ENCODE data around the gene PES1.
"Not testable (repeated sequence)": the region's sequence is repeated elsewhere in the genome, so short reads cannot be mapped to it uniquely, and the experiment has no call there.

Gene PES1

DNA sequence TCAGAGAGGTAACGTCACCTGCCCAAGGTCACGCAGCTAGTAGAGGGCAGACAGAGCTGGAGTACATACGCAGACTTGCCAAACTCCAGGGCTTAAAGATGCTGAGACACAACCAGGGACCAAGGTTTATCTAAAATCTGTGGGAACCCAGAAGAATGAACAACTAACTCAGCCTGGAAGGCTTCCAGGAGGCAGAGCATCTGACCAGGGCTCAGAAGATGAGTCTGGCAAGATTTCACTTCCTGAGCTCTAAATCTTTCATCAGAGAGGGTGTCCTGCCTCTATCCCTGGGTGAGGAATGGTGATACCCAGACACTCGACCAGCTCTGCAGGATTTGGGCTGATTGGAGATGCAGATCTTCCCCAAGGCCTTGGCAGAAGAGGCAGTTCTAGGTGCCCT lies 26.4 kb downstream of the PES1 start:
- H3K4me1 ChIP-seq (ENCODE audit: control insufficient read depth, insufficient read depth, low read length), result no peaks in the 10 kb centered on the region
- H3K9me3 ChIP-seq (ENCODE audit: control insufficient read depth in 2 of 2, low read length in 2 of 2), result no peaks in the 10 kb centered on the region
- no peak overlapping the region for H3K27ac ChIP-seq (ENCODE audit: low read length)
- no peaks in the 10 kb centered on the region for H3K36me3 ChIP-seq (ENCODE audit: control insufficient read depth in 2 of 2, insufficient read depth in 2 of 2, low read length in 2 of 2)
- no peak overlapping the region for H3K4me3 ChIP-seq (ENCODE audit: low read length in 2 of 2)
- H3K9ac ChIP-seq (ENCODE audit: low read length in 2 of 2), result no peak overlapping the region
- H3K27me3 ChIP-seq (ENCODE audit: control insufficient read depth in 1 of 2, insufficient read depth in 2 of 2, low read length in 2 of 2), result peaks cover 0 to 13% of the 10 kb centered on the region in 2 donors

DNA sequence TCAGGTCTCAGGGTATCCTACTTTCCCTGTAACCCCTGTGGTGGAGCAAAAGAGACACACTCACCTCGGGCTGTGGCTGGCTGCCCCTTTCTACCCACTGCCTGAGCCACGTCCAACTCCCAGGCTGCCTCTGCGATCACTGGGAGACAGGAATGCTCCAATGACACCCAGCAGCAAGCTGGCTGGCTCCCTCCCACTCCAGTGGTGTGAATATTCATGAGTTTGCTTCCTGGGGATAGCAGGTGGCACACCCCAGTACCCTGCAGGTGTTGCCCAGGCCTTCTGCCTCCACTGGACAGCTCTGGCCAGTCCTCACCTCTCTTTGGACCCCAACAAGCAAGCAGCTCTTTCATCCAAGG lies 27.0 kb downstream of the PES1 start:
- Histone ChIP-seq H3K27me3 (ENCODE audit: control insufficient read depth in 1 of 2, insufficient read depth in 2 of 2, low read length in 2 of 2) (peaks cover 0 to 10% of the 10 kb centered on the region in 2 donors), H3K4me1 (ENCODE audit: control insufficient read depth, insufficient read depth, low read length) (no peaks in the 10 kb centered on the region), H3K27ac (ENCODE audit: low read length) (no peak overlapping the region), H3K4me3 (ENCODE audit: low read length in 2 of 2) (no peak overlapping the region), H3K9ac (ENCODE audit: low read length in 2 of 2) (no peak overlapping the region), H3K36me3 (ENCODE audit: control insufficient read depth in 2 of 2, insufficient read depth in 2 of 2, low read length in 2 of 2) (no peaks in the 10 kb centered on the region), H3K9me3 (ENCODE audit: control insufficient read depth in 2 of 2, low read length in 2 of 2) (no peaks in the 10 kb centered on the region)

GRCh38 chr22:30564045-30564760 lies 27.5 kb downstream of the PES1 start:
- peaks cover 0 to 10% of the 10 kb centered on the region in 2 donors for H3K27me3 ChIP-seq (ENCODE audit: control insufficient read depth in 1 of 2, insufficient read depth in 2 of 2, low read length in 2 of 2)
- no peaks in the 10 kb centered on the region for H3K36me3 ChIP-seq (ENCODE audit: control insufficient read depth in 2 of 2, insufficient read depth in 2 of 2, low read length in 2 of 2)
- H3K9me3 ChIP-seq (ENCODE audit: control insufficient read depth in 2 of 2, low read length in 2 of 2), result no peaks in the 10 kb centered on the region
- H3K4me1 ChIP-seq (ENCODE audit: control insufficient read depth, insufficient read depth, low read length), result no peaks in the 10 kb centered on the region
- no peak overlapping the region for H3K4me3 ChIP-seq (ENCODE audit: low read length in 2 of 2)
- H3K9ac ChIP-seq (ENCODE audit: low read length in 2 of 2), result no peak overlapping the region
- H3K27ac ChIP-seq (ENCODE audit: low read length), result no peak overlapping the region

DNA sequence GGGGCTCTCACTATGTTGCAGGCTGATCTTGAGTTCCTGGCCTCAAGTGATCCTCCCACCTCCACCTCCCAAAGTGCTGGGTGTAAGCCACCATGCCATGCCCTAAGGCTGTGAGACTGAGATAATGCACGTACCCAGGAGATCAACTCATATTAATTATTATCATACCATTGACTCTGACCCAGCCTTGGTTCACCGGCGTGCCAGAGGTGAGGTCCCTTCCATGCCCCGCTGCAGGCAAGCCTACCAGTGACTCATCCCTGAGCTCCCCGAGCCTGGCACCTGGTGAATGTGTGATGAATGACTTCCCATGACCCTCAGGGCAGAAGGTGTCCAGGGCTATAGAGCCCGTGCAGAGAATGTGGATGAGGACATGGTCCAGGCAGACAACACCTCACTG lies 29.3 kb downstream of the PES1 start:
- H3K4me1 ChIP-seq (ENCODE audit: control insufficient read depth, insufficient read depth, low read length), result no peaks in the 10 kb centered on the region
- no peak overlapping the region for H3K4me3 ChIP-seq (ENCODE audit: low read length in 2 of 2)
- peaks cover 0 to 8% of the 10 kb centered on the region in 2 donors for H3K27me3 ChIP-seq (ENCODE audit: control insufficient read depth in 1 of 2, insufficient read depth in 2 of 2, low read length in 2 of 2)
- H3K9ac ChIP-seq (ENCODE audit: low read length in 2 of 2), result no peak overlapping the region
- H3K27ac ChIP-seq (ENCODE audit: low read length), result no peak overlapping the region
- H3K36me3 ChIP-seq (ENCODE audit: control insufficient read depth in 2 of 2, insufficient read depth in 2 of 2, low read length in 2 of 2), result no peaks in the 10 kb centered on the region
- H3K9me3 ChIP-seq (ENCODE audit: control insufficient read depth in 2 of 2, low read length in 2 of 2), result no peaks in the 10 kb centered on the region

GRCh38 chr22:30561402-30562189 lies 30.1 kb downstream of the PES1 start:
- Histone ChIP-seq H3K27me3 (ENCODE audit: control insufficient read depth in 1 of 2, insufficient read depth in 2 of 2, low read length in 2 of 2) (peaks cover 0 to 8% of the 10 kb centered on the region in 2 donors), H3K27ac (ENCODE audit: low read length) (no peak overlapping the region), H3K36me3 (ENCODE audit: control insufficient read depth in 2 of 2, insufficient read depth in 2 of 2, low read length in 2 of 2) (no peaks in the 10 kb centered on the region), H3K4me1 (ENCODE audit: control insufficient read depth, insufficient read depth, low read length) (no peaks in the 10 kb centered on the region), H3K9me3 (ENCODE audit: control insufficient read depth in 2 of 2, low read length in 2 of 2) (no peaks in the 10 kb centered on the region), H3K4me3 (ENCODE audit: low read length in 2 of 2) (no peak overlapping the region), H3K9ac (ENCODE audit: low read length in 2 of 2) (no peak overlapping the region)

DNA sequence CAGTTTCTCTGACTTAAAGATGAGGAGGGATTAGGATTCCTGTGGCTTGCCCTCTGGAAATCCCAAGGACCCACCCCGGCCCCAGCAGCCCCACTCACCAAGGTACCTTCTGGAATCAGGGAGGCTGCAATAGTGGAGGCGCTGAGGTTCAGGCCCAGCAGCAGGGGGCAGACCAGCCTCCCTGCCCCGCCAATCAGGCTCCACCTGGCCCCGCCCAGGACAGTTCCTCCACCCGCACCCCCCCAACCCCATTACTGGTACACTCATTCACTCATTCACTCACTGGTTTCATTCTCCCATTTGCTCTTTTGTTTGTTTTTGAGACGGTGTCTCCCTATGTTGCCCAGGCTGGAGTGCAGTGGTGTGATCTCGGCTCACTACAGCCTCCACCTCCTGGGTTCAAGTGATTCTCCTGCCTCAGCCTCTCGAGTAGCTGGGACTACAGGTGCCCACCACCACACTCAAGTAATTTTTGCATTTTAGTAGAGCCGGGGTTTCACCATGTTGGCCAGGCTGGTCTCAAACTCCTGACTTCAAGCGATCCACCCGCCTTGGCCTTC lies 31.0 kb downstream of the PES1 start:
- H3K4me3 ChIP-seq (ENCODE audit: low read length in 2 of 2); H3K9ac ChIP-seq (ENCODE audit: low read length in 2 of 2); H3K27ac ChIP-seq (ENCODE audit: low read length); H3K27me3 ChIP-seq (ENCODE audit: control insufficient read depth in 1 of 2, insufficient read depth in 2 of 2, low read length in 2 of 2); H3K36me3 ChIP-seq (ENCODE audit: control insufficient read depth in 2 of 2, insufficient read depth in 2 of 2, low read length in 2 of 2); H3K4me1 ChIP-seq (ENCODE audit: control insufficient read depth, insufficient read depth, low read length); H3K9me3 ChIP-seq (ENCODE audit: control insufficient read depth in 2 of 2, low read length in 2 of 2): not testable (repeated sequence)

DNA sequence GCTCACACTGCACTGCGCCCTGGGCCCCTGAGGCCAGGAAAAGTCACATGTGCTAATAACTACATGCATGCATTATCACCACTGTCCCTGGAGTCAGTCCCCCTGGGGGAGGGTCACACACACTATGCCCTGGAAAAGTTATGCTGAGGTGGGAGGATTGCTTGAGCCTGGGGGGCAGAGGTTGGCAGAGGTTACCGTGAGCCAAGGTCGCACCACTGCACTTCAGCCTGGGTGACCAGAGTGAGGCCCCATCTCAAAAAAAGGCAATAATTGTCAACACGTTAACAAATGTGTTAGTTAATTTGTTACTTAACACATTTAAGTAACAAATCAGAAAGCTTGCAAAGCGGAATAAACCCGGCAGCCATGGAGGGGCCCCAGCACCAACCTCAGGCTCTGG lies 31.8 kb downstream of the PES1 start:
- no peak overlapping the region for H3K27ac ChIP-seq (ENCODE audit: low read length)

DNA sequence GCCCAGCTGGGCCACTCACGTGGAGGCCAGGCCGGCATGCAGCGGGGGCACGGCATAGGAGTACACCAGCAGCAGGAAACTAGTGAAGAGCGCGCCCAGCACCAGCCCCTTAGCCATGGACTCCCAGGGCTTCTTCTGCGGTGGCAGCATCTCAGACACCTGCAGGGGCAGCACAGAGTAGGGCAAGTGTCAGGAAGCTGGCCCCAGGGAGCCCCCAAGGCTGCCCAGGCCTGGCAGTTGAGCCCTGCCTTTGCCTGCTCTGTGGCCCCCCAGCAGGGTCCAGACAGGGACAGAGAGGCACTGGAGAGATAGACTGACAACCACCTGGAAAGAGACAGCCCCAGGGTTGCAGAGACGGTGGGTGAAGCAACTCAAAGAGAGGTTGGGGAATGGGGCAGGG lies 34.5 kb downstream of the PES1 start:
- Histone ChIP-seq H3K4me3 (ENCODE audit: low read length in 2 of 2) (no peak overlapping the region), H3K27ac (ENCODE audit: low read length) (no peak overlapping the region), H3K9me3 (ENCODE audit: control insufficient read depth in 2 of 2, low read length in 2 of 2) (no peaks in the 10 kb centered on the region), H3K27me3 (ENCODE audit: control insufficient read depth in 1 of 2, insufficient read depth in 2 of 2, low read length in 2 of 2) (peaks cover 0 to 4% of the 10 kb centered on the region in 2 donors), H3K36me3 (ENCODE audit: control insufficient read depth in 2 of 2, insufficient read depth in 2 of 2, low read length in 2 of 2) (no peaks in the 10 kb centered on the region), H3K4me1 (ENCODE audit: control insufficient read depth, insufficient read depth, low read length) (no peaks in the 10 kb centered on the region), H3K9ac (ENCODE audit: low read length in 2 of 2) (no peak overlapping the region)

More for the DNA sequence above, 31.8 kb downstream of the PES1 start:
- Histone ChIP-seq H3K9me3 (ENCODE audit: control insufficient read depth in 2 of 2, low read length in 2 of 2) (no peaks in the 10 kb centered on the region), H3K36me3 (ENCODE audit: control insufficient read depth in 2 of 2, insufficient read depth in 2 of 2, low read length in 2 of 2) (no peaks in the 10 kb centered on the region), H3K27me3 (ENCODE audit: control insufficient read depth in 1 of 2, insufficient read depth in 2 of 2, low read length in 2 of 2) (peaks cover 0 to 4% of the 10 kb centered on the region in 2 donors), H3K9ac (ENCODE audit: low read length in 2 of 2) (no peak overlapping the region), H3K4me3 (ENCODE audit: low read length in 2 of 2) (no peak overlapping the region), H3K4me1 (ENCODE audit: control insufficient read depth, insufficient read depth, low read length) (no peaks in the 10 kb centered on the region)

DNA sequence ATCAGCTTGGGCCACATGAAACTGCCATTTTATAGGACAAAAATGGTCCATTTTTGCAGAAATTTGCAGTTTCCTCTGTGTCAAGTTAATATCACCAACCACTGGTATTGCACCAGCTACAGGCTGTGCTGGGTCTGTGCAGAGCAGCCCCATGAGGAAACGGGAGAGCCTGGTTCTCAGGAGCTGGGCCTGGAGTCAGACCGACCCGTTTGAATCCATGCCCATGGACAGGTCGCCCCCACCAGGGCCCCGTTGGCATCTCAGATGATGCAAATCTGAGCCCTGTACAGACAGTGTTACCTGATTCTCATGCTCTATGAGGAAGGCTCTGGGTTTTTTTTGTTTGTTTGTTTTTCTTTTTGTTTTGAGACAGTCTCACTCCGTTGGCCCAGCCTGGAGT lies 35.3 kb downstream of the PES1 start:
- Histone ChIP-seq H3K4me1 (ENCODE audit: control insufficient read depth, insufficient read depth, low read length) (no peaks in the 10 kb centered on the region), H3K27me3 (ENCODE audit: control insufficient read depth in 1 of 2, insufficient read depth in 2 of 2, low read length in 2 of 2) (no peaks in the 10 kb centered on the region), H3K4me3 (ENCODE audit: low read length in 2 of 2) (no peak overlapping the region), H3K9ac (ENCODE audit: low read length in 2 of 2) (no peak overlapping the region), H3K27ac (ENCODE audit: low read length) (no peak overlapping the region), H3K36me3 (ENCODE audit: control insufficient read depth in 2 of 2, insufficient read depth in 2 of 2, low read length in 2 of 2) (no peaks in the 10 kb centered on the region), H3K9me3 (ENCODE audit: control insufficient read depth in 2 of 2, low read length in 2 of 2) (no peaks in the 10 kb centered on the region)

DNA sequence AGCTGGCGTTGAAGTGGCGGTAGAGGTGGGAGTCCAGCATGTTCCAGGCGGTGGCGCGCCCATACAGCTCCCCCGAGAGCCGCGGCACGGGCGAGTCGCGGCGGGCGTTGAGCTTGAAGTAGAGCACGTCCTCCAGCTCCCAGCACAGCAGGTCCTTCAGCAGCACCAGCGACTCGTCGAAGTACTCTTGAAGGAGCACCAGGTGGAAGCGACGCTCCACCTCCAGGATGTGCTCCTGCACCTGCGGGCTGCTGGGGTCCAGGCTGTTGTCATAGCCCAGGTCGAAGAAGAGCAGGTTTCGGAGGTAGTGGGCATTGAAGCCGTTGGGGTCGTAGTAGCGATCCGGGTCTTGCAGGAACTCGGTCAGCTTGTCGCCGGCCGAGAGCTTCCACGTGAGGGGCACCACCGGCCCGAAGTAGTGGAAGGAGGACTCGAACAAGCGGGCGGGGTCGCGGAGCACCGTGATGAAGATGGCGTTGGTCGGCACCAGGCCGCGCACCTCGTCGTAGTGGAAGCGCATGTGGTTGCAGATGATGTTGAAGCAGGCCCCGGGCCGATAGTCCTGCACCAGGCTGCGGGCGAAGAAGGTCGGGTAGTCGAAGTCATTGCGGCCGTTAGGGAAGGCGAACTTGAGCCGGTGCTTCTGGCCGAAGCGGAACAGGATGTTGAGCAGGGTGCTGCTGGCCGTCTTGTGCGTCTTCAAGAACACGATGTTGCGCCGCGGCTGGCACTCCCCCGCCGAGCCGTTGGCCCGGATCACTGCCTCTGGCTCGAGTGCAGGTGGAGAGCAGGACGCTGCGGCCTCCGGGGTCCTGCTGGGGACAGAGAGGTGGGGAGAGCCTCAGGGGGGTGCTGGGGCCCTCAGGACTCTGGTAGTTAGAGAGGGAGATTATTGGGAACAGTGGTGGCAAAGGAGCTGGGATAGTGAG lies 36.2 kb downstream of the PES1 start:
- Histone ChIP-seq H3K36me3 (ENCODE audit: control insufficient read depth in 2 of 2, insufficient read depth in 2 of 2, low read length in 2 of 2) (no peaks in the 10 kb centered on the region), H3K4me3 (ENCODE audit: low read length in 2 of 2) (no peak overlapping the region), H3K4me1 (ENCODE audit: control insufficient read depth, insufficient read depth, low read length) (no peaks in the 10 kb centered on the region), H3K9me3 (ENCODE audit: control insufficient read depth in 2 of 2, low read length in 2 of 2) (no peaks in the 10 kb centered on the region), H3K27me3 (ENCODE audit: control insufficient read depth in 1 of 2, insufficient read depth in 2 of 2, low read length in 2 of 2) (peaks cover 0 to 2% of the 10 kb centered on the region in 2 donors), H3K9ac (ENCODE audit: low read length in 2 of 2) (no peak overlapping the region), H3K27ac (ENCODE audit: low read length) (no peak overlapping the region)

Measured in stomach smooth muscle (tissue), 2 donors.